Ovary (tissue), 9 donors: ENCODE results near the gene SLC11A1. TPM values are rescaled to one million over a fixed set of nuclear protein-coding genes. Genes with fewer than 3 reads are reported as not detected.

ENCODE experiments used
- DNase-seq, 5 donors: peaks; one replicate each; pipeline ENCODE4 v3.0.0-alpha.2; 2019 to 2020
- H3K27ac ChIP-seq, 2 donors: fragments of 200-600 bp; one replicate each; pipeline versions ENCODE4 v1.5.1 to v1.8.0; 2019 to 2022
- H3K27me3 ChIP-seq: fragments of 200-600 bp; one replicate; pipeline ENCODE4 v1.8.0; 2022
- H3K36me3 ChIP-seq: fragments of 200-600 bp; sonication (generic); one replicate; pipeline ENCODE4 v1.5.1; 2019
- H3K4me1 ChIP-seq: one replicate; pipeline ENCODE4 v1.8.1; 2013; ENCODE audit warnings: mild to moderate bottlenecking, moderate library complexity; ENCODE audit not compliant: insufficient read depth
- H3K4me3 ChIP-seq: fragments of 200-600 bp; sonication (generic); one replicate; pipeline ENCODE4 v1.5.1; 2017
- H3K9me3 ChIP-seq, 2 donors: fragments of 200-600 bp in 1 of 2; sonication (generic) in 1 of 2; one replicate each; pipeline versions ENCODE4 v1.5.1 to v1.8.1; 2013 to 2019; ENCODE audit warnings: mild to moderate bottlenecking in 1 of 2, moderate library complexity in 1 of 2
- EP300 ChIP-seq: sonication (generic); formaldehyde crosslinking; IDR thresholded peaks from one replicate; pipeline ENCODE4 v1.6.1; 2017; ENCODE audit warnings: antibody characterized with exemption
- POLR2A ChIP-seq: fragments of 450-650 bp; IDR thresholded peaks from one replicate; pipeline ENCODE4 v1.6.1; 2017; ENCODE audit warnings: antibody characterized with exemption, mild to moderate bottlenecking, moderate library complexity
- WGBS, 3 donors: extraction: QIAGEN DNeasy Blood & Tissue Kit in 1 of 3; methylation state at CpG; one replicate each; pipeline versions ENCODE4 v1.1.5 to v1.1.7; 2013 to 2017; 5-methylcytosine and 5-hydroxymethylcytosine counted together
- intact Hi-C, 4 donors: fragments of 100-400 bp; cut with DNase I; formaldehyde crosslinking; loops; one replicate each; pipeline versions ENCODE4 v1.11.0 to v1.15.1; 2022 to 2023
- polyA plus RNA-seq, 2 donors: library from polyadenylated mRNA; stranded (reverse); fragments of 200-250 nt in 1 of 2; fragments of 350-450 nt in 1 of 2; fragmentation: Illumina TruSeq in 1 of 2; extraction: RNeasy Lipid Tissue Mini Kit (QIAGEN cat#74804) in 1 of 2; gene quantifications; one replicate each; pipeline ENCODE4 v1.2.3, GENCODE V29; 2013 to 2014
- total RNA-seq, 7 donors: library from RNA; depleted of rRNA in 2 of 7; stranded (reverse); fragments of >200 nt in 2 of 7; fragmentation: NEBNext Ultra II Directional in 3 of 7; extraction: Animal tissue kit (Norgen Biotek cat#: 25700) in 3 of 7; gene quantifications; one replicate each; pipeline versions ENCODE4 v1.1.0 to v1.2.4, GENCODE V29; 2016 to 2023
- TF ChIP-seq, protein P1 (sequence below), 3 donors: fragments of 450-650 bp in 2 of 3; fragments of 200-600 bp in 1 of 3; IDR thresholded peaks; one replicate each; pipeline versions ENCODE4 v1.5.1 to v1.8.0; 2016 to 2022; ENCODE audit warnings: antibody characterized with exemption in 3 of 3, mild to moderate bottlenecking in 1 of 3
- donor health status: DM: no; HTN: no; CAD: no; lungs with moderate emphysema.
- donor health status: DM: no; HTN: no; CAD: no.
- donor health status: Bipolar disorder and iron deficiency.
- donor health status: DM: yes; HTN: yes; CAD: no.
- donor health status: DM: no; HTN: no; CAD: no.
- donor health status: DM: yes; HTN: yes; CAD: no.

SLC11A1 gene
- total and polyA plus RNA-seq, 9 donors: 0.83 to 28.9 (median 5.4) TPM

DNA sequence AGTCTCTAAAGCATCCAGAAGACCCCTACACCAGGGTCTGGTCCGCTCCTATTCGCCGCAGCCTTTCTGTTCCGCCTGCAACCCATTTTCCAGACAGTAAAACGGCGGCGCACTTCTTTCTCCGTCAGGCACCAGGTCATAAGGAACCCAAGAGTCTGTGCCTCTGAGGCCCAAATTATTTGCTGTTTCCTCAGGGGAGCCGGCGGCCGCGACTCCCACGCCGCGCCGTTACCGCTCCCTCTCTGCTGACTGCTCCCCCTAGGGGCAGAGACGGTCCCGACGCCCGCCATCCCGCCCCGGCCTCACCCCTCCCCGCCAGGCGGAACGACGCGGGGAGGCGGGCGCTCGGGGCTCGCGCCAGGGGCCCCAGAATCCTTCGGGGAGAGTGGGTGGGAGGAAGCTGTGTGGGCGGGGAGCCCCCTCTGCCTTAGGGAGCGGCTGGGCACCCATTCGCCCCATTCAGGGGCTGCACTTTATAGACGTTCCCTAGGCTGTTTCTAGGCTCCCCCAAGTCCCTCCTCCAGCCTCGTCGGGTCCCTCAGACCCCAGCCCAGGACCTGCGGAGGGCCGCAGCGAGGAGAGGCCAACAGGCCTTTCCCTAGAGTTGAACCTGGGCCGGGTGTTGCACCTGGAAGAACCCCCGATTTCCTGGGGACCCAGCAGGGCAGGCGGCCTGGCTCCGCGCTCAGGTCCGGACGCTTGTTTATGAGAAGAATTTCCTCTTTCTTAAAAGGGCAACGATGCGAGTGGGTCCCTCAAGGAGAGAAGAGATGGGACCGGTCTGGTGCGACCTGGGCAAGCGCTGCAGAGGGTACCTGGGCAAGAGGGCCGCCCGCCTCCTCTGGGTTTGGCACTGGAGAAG is 14.0 kb downstream of the SLC11A1 start:
- Histone ChIP-seq H3K36me3 (no peaks in the 10 kb centered on the region), H3K27me3 (no peaks in the 10 kb centered on the region), H3K27ac (peak overlapping the region; percentile 97 to 98), H3K4me1 (peaks cover 5% of the 10 kb centered on the region), H3K9me3 (no peaks in the 10 kb centered on the region), H3K4me3 (peak overlapping the region; percentile 99)
- no peak for TF ChIP-seq EP300
- TF ChIP-seq, protein P1, sequence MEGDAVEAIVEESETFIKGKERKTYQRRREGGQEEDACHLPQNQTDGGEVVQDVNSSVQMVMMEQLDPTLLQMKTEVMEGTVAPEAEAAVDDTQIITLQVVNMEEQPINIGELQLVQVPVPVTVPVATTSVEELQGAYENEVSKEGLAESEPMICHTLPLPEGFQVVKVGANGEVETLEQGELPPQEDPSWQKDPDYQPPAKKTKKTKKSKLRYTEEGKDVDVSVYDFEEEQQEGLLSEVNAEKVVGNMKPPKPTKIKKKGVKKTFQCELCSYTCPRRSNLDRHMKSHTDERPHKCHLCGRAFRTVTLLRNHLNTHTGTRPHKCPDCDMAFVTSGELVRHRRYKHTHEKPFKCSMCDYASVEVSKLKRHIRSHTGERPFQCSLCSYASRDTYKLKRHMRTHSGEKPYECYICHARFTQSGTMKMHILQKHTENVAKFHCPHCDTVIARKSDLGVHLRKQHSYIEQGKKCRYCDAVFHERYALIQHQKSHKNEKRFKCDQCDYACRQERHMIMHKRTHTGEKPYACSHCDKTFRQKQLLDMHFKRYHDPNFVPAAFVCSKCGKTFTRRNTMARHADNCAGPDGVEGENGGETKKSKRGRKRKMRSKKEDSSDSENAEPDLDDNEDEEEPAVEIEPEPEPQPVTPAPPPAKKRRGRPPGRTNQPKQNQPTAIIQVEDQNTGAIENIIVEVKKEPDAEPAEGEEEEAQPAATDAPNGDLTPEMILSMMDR (IDR thresholded peaks at IDR 0.05): peak; percentile 92 to 98 (median 95)
- peak; percentile 55 for TF ChIP-seq POLR2A
- WGBS, 3 donors: 1% methylated on average over 41 to 57 of the region's 57 CpGs
- intact Hi-C loops: loop anchor here in 2 of 4 donors (5.0 to 10.0 kb wide), 2 partner anchors 104 to 211 kb away; partner anchors contain the start of gene TMBIM1 (in 1 of the 2)
- peak; percentile 96 to 97 (median 97) for DNase-seq

DNA sequence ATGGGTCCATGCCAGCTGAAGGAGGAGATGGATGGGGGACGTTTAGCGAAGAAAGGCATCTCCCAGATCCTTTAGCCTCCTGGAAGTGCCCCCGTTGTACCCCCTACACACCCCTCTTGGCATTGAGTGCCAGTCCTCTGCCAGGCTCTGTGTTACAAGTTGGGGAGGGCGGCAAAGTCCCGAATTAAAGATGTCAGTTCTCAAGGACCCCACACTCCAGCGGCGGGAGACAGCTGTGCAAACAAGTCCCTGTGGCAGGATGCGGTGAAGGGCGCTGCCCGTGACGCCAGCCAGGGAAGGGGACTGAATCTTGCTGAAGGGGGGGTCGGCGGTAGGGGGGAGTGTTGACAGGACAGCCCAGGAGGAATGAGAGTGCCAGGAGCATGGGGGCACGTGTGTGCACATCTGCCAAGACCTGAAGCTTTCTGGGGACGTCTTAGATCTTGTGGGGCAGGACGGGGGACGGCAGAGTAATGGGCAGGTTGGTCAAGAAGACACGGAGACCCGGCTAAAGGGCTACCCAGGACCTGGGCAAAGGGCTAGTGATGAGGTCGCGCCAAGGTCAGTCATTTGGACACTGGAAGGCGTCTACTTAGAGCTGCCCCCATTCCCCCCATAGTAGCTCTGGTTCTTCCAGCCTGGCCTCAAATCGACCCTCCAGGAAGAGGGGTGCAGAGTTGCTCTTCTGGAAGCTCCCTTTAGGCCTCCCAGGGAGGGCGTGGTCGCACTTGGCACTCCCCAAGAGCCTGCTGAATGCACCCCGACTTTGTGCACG is 14.8 kb downstream of the SLC11A1 start:
- intact Hi-C loops: loop anchor here in 2 of 4 donors (5.0 to 10.0 kb wide), 2 partner anchors 105 to 212 kb away; partner anchors contain the start of gene TMBIM1 (in 1 of the 2)
- DNase-seq: peak; percentile 75 to 80 (median 78)
- Histone ChIP-seq H3K4me3 (peak overlapping the region; percentile 99), H3K4me1 (peaks cover 10% of the 10 kb centered on the region), H3K27me3 (no peaks in the 10 kb centered on the region), H3K27ac (peak overlapping the region; percentile 97 to 98), H3K9me3 (no peaks in the 10 kb centered on the region), H3K36me3 (no peaks in the 10 kb centered on the region)
- 1% methylated on average over 27 of the region's 27 CpGs for WGBS, 3 donors
- TF ChIP-seq POLR2A (no peak), EP300 (no peak)
- TF ChIP-seq, protein P1 (IDR thresholded peaks at IDR 0.05): no peak

DNA sequence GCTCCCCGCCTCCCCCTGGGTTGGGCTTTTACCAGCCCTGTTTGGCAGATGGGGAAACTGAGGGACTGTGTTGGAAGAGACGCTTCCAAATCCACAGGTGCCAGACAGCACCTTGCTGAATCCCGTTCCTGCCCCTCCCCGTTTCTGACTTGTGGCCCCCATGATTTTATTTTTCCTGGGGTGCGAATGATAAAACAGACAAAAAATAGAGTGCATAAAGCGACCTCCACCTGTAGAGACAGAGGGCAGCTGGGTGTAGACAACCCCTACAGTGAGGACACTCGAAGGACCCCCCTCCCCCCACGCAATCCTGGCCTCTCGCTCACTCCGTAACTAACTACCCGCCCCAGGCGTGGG is 15.4 kb downstream of the SLC11A1 start:
- H3K36me3 ChIP-seq: no peaks in the 10 kb centered on the region
- peak in 1 of 5 donors; percentile 52 for DNase-seq
- TF ChIP-seq POLR2A (peak; percentile 2), EP300 (no peak)
- TF ChIP-seq, protein P1 (IDR thresholded peaks at IDR 0.05): no peak
- peak overlapping the region; percentile 97 to 98 for H3K27ac ChIP-seq
- 2 to 7% (median 5%) methylated on average over 12 of the region's 12 CpGs for WGBS, 3 donors
- peaks cover 10% of the 10 kb centered on the region for H3K4me1 ChIP-seq
- H3K27me3 ChIP-seq: no peaks in the 10 kb centered on the region
- intact Hi-C loops: loop anchor here in 2 of 4 donors (5.0 to 10.0 kb wide), 2 partner anchors 105 to 213 kb away; partner anchors contain the start of gene TMBIM1 (in 1 of the 2)
- H3K9me3 ChIP-seq: no peaks in the 10 kb centered on the region
- peak overlapping the region; percentile 99 for H3K4me3 ChIP-seq

DNA sequence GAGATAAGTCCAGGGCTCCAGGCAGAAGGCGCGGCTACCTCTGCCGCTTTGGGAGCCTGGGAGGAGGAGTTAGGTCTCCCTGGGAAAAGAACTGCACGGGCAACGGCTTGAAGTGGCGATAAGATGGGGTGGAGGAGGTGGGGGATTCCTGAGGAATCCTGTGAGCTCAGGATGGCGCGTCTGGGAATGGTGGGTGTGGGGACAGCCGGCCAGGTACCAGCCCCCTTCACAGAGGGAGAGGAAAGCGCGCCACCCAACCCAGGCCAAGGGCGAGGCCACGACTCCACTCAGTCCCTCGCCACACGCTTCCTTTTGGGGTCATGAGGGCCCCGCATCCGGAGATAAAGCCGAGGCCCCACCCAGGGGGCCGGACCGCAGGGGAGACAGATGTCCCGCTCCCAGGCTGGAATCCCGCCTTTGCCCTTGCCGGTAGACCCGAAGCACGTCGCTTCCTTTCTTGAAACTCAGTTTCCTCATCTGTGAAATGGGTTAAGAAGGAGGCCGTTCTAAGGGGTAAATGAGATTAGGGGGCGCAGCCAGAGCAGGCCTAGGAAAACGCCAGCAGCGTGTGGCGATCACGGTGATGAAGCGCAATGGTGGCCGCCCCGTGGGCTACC is 15.9 kb downstream of the SLC11A1 start:
- Histone ChIP-seq H3K4me1 (peaks cover 10% of the 10 kb centered on the region), H3K27ac (peak overlapping the region; percentile 97 to 98), H3K4me3 (peak overlapping the region; percentile 99), H3K9me3 (no peaks in the 10 kb centered on the region), H3K27me3 (no peaks in the 10 kb centered on the region), H3K36me3 (no peaks in the 10 kb centered on the region)
- intact Hi-C loops: loop anchor here in 2 of 4 donors (2.0 to 10.0 kb wide), 3 partner anchors 106 to 213 kb away; partner anchors contain the start of gene TMBIM1 (in 1 of the 2)
- TF ChIP-seq EP300: no peak
- TF ChIP-seq, protein P1 (IDR thresholded peaks at IDR 0.05): no peak
- peak; percentile 1 for TF ChIP-seq POLR2A
- DNase-seq: peak; percentile 77 to 85 (median 79)
- WGBS, 3 donors: 1% methylated on average over 31 to 35 of the region's 35 CpGs
